Measurements from ENCODE around the gene U2AF1L4.

DNA sequence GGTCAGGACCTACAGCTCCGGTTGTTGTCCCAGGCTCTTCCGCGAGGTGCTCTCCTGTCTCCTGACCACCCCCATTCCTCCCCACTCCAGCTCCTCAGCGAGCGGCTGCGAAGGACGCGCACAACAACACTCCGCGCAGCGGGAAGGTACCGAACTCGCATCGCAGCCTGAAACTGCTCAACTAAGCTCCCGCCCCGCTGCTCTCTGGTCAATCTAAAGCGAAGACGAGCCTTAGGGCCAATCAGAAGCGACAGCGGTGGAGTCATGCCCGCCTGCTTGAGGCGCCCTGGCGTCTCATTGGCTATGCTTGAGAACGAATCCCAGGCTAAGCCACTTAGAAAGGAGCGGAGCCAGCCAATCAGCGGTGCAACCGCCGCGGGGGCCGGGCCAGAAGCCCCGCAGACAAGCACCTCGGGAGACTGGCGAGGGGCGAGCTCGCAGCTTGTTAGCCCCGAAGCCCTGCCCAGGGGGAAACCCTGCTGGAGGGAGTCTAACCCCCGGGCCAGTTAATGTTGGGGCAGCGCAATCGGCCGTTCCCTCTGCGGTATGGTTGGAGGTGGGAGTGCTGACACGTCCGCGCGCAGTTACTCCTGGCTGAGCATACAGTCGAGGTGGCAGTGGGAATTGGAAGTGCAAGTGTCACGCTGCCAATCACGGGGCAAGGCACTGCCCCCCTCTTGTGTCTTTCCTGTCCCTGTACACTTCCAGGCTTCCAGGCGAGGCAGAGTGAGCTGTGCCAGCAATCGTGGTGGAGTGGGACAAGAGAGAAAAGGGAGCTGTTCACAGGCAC, 42.8 kb downstream of the U2AF1L4 start:
- TF ChIP-seq OSR1 (CRISPR knock-in tag; IDR thresholded peaks at IDR 0.05) (no peak), BACH2 (CRISPR knock-in tag; IDR thresholded peaks at IDR 0.05; ENCODE audit: borderline replicate concordance) (no peak), ZNF8 (CRISPR knock-in tag; IDR thresholded peaks at IDR 0.05) (no peak), ZNF70 (CRISPR knock-in tag; IDR thresholded peaks at IDR 0.05) (no peak)
- TF ChIP-seq, protein P1, sequence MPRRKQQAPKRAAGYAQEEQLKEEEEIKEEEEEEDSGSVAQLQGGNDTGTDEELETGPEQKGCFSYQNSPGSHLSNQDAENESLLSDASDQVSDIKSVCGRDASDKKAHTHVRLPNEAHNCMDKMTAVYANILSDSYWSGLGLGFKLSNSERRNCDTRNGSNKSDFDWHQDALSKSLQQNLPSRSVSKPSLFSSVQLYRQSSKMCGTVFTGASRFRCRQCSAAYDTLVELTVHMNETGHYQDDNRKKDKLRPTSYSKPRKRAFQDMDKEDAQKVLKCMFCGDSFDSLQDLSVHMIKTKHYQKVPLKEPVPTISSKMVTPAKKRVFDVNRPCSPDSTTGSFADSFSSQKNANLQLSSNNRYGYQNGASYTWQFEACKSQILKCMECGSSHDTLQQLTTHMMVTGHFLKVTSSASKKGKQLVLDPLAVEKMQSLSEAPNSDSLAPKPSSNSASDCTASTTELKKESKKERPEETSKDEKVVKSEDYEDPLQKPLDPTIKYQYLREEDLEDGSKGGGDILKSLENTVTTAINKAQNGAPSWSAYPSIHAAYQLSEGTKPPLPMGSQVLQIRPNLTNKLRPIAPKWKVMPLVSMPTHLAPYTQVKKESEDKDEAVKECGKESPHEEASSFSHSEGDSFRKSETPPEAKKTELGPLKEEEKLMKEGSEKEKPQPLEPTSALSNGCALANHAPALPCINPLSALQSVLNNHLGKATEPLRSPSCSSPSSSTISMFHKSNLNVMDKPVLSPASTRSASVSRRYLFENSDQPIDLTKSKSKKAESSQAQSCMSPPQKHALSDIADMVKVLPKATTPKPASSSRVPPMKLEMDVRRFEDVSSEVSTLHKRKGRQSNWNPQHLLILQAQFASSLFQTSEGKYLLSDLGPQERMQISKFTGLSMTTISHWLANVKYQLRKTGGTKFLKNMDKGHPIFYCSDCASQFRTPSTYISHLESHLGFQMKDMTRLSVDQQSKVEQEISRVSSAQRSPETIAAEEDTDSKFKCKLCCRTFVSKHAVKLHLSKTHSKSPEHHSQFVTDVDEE (CRISPR knock-in tag; IDR thresholded peaks at IDR 0.05): no peak
